ENCODE measurements around the gene SYNC. TPM values are rescaled to one million over a fixed set of nuclear protein-coding genes. Genes with fewer than 3 reads are reported as not detected.

Gene SYNC
- total and polyA plus RNA-seq, 2 experiments from 2014 or later = 60.5 to 103 TPM

GRCh38 chr1:32736812-32737791 is 34.5 kb upstream of the SYNC start:
- no peak overlapping the region for H3K27ac ChIP-seq
- no peaks in the 10 kb centered on the region for H3K9me2 ChIP-seq (ENCODE audit: insufficient read depth)
- H3K79me2 ChIP-seq (ENCODE audit: insufficient read depth) = no peaks in the 10 kb centered on the region
- WGBS, 2 experiments (ENCODE audit: low coverage in 1 of 2, low lambda C conversion rate in 2 of 2, missing lambda C conversion rate in 2 of 2) = 93 to 94% methylated on average over 7 of the region's 7 CpGs
- H3K9me3 ChIP-seq (ENCODE audit: low read depth) = no peaks in the 10 kb centered on the region
- no peak overlapping the region for H3K4me2 ChIP-seq (ENCODE audit: unreplicated experiment)
- H3K9ac ChIP-seq = no peak overlapping the region
- H2AFZ ChIP-seq = no peak overlapping the region
- H3K4me1 ChIP-seq (ENCODE audit: insufficient read depth) = no peaks in the 10 kb centered on the region
- in situ Hi-C loops (cut with MboI) = no loop called here
- no peak for TF ChIP-seq EZH2 (IDR thresholded peaks at IDR 0.05; ENCODE audit: insufficient read depth, poor library complexity, severe bottlenecking)
- DNase-seq = no peak
- H3F3A ChIP-seq (ENCODE audit: insufficient read depth) = no peaks in the 10 kb centered on the region
- H3K27me3 ChIP-seq (replicated peaks; ENCODE audit: insufficient read depth) = no peaks in the 10 kb centered on the region
- no peak overlapping the region for H3K4me3 ChIP-seq
- H4K20me1 ChIP-seq (ENCODE audit: insufficient read depth) = no peaks in the 10 kb centered on the region
- no peaks in the 10 kb centered on the region for H3K36me3 ChIP-seq (ENCODE audit: low read depth)

- in situ Hi-C loops (cut with MboI) = no loop called here
- Histone ChIP-seq H3F3A (ENCODE audit: insufficient read depth) (peaks cover 7% of the 10 kb centered on the region), H3K4me3 (no peak overlapping the region), H3K4me1 (ENCODE audit: insufficient read depth) (peaks cover 10% of the 10 kb centered on the region; the same call in 1 of the 2 replicates), H3K9me2 (ENCODE audit: insufficient read depth) (no peaks in the 10 kb centered on the region), H3K9me3 (ENCODE audit: low read depth) (no peaks in the 10 kb centered on the region), H3K27me3 (replicated peaks; ENCODE audit: insufficient read depth) (no peaks in the 10 kb centered on the region), H3K27ac (no peak overlapping the region), H3K9ac (no peak overlapping the region), H4K20me1 (ENCODE audit: insufficient read depth) (no peaks in the 10 kb centered on the region), H3K4me2 (ENCODE audit: unreplicated experiment) (no peak overlapping the region), H2AFZ (no peak overlapping the region), H3K79me2 (ENCODE audit: insufficient read depth) (no peaks in the 10 kb centered on the region), H3K36me3 (ENCODE audit: low read depth) (no peaks in the 10 kb centered on the region)
- 68 to 75% methylated on average over 9 of the region's 9 CpGs for WGBS, 2 experiments (ENCODE audit: low coverage in 1 of 2, low lambda C conversion rate in 2 of 2, missing lambda C conversion rate in 2 of 2)
- TF ChIP-seq EZH2phosphoT487 (IDR thresholded peaks at IDR 0.05; ENCODE audit: insufficient read depth, low read depth) = no peak
- TF ChIP-seq EZH2 (IDR thresholded peaks at IDR 0.05; ENCODE audit: insufficient read depth, poor library complexity, severe bottlenecking) = no peak
- DNase-seq = no peak
These were observed 31.2 kb upstream of the SYNC start for GRCh38 chr1:32733582-32734321.

GRCh38 chr1:32729254-32730046 is 26.9 kb upstream of the SYNC start:
- Histone ChIP-seq H3K4me2 (ENCODE audit: unreplicated experiment) (no peak overlapping the region), H3F3A (ENCODE audit: insufficient read depth) (peaks cover 7% of the 10 kb centered on the region), H3K4me3 (no peak overlapping the region), H2AFZ (no peak overlapping the region), H3K4me1 (ENCODE audit: insufficient read depth) (peaks cover 21% of the 10 kb centered on the region), H4K20me1 (ENCODE audit: insufficient read depth) (no peaks in the 10 kb centered on the region), H3K27me3 (replicated peaks; ENCODE audit: insufficient read depth) (no peaks in the 10 kb centered on the region), H3K79me2 (ENCODE audit: insufficient read depth) (no peaks in the 10 kb centered on the region), H3K27ac (no peak overlapping the region), H3K9ac (no peak overlapping the region), H3K36me3 (ENCODE audit: low read depth) (no peaks in the 10 kb centered on the region), H3K9me2 (ENCODE audit: insufficient read depth) (no peaks in the 10 kb centered on the region), H3K9me3 (ENCODE audit: low read depth) (no peaks in the 10 kb centered on the region)
- WGBS, 2 experiments (ENCODE audit: low coverage in 1 of 2, low lambda C conversion rate in 2 of 2, missing lambda C conversion rate in 2 of 2) = 84 to 85% methylated on average over 14 of the region's 14 CpGs
- no peak for DNase-seq
- TF ChIP-seq EZH2 (IDR thresholded peaks at IDR 0.05; ENCODE audit: insufficient read depth, poor library complexity, severe bottlenecking) = no peak
- no peak for TF ChIP-seq EZH2phosphoT487 (IDR thresholded peaks at IDR 0.05; ENCODE audit: insufficient read depth, low read depth)
- in situ Hi-C loops (cut with MboI) = no loop called here
